ENCODE measurements around the gene TCF7L1.

DNA sequence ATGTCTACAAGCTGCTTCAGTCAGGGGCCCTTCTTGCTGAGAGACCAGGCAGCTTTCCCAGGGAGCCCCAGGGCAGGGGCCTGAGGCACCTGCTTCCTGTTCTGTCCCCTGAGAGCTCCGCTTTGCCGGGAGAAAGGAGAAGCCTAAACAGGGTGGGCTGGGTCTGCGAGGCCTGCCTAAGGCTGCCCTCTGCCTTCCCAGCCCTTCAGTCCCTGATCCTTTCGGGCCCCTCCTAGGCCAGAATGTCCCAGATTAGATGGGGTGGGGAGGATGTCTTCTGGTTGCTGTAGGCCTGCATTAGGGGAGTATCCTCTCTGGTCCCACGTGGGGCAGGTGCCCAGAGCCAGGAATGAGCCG lies 122.2 kb downstream of the TCF7L1 start:
- TF ChIP-seq, protein P1, sequence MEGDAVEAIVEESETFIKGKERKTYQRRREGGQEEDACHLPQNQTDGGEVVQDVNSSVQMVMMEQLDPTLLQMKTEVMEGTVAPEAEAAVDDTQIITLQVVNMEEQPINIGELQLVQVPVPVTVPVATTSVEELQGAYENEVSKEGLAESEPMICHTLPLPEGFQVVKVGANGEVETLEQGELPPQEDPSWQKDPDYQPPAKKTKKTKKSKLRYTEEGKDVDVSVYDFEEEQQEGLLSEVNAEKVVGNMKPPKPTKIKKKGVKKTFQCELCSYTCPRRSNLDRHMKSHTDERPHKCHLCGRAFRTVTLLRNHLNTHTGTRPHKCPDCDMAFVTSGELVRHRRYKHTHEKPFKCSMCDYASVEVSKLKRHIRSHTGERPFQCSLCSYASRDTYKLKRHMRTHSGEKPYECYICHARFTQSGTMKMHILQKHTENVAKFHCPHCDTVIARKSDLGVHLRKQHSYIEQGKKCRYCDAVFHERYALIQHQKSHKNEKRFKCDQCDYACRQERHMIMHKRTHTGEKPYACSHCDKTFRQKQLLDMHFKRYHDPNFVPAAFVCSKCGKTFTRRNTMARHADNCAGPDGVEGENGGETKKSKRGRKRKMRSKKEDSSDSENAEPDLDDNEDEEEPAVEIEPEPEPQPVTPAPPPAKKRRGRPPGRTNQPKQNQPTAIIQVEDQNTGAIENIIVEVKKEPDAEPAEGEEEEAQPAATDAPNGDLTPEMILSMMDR (IDR thresholded peaks at IDR 0.05), result no peak
- no peak for TF ChIP-seq POLR2A (IDR thresholded peaks at IDR 0.05)

Measured in uterus (tissue), 2 donors.